GM18858 (cell line): ENCODE results near the gene POC1B.

Experiments used
- ATAC-seq: cut with Tn5 transposase; IDR thresholded peaks from one replicate; pipeline ENCODE4 v1.9.1; 2021; ENCODE audit not compliant: unreplicated experiment

Gene POC1B

GRCh38 chr12:89424389-89424788 lies 101.5 kb downstream of the POC1B start:
- no peak for ATAC-seq

DNA sequence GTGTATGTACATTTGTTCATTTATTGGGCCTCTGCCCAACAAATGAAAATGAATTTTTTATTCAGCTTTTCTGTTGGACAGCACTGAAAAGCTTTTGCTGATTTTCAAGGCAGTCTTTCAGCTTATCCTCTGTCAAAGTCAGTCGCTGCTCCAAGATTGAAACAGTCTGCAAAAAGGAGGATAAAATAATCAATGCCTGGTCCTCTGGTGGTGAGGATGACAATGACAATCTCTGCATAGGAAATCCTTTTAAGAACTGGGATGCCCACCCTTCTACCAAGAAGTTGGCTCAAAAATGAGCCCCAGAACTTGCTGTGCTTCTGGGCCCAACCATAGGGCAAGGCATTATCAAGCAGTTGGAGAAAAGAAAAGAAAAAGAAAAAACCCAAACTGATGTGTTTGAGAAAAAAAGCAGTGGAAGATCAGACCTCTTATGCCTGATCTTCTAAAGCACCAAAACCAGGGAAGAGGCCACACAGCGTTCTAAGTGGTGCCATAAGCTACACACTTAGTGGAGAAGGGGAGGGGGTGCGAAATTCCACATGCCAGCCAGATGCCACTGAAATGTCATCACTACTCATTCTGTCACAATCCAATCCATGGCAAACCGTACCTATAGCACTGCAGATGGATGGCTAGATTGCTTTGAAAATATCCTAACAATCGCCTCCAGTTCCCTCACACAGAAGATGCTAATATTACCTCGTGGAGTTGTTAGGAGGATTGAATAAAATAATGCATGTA lies 104.6 kb downstream of the POC1B start:
- ATAC-seq: no peak

- no peak for ATAC-seq
Observed at GRCh38 chr12:89418228-89418910, 107.5 kb downstream of the POC1B start.

DNA sequence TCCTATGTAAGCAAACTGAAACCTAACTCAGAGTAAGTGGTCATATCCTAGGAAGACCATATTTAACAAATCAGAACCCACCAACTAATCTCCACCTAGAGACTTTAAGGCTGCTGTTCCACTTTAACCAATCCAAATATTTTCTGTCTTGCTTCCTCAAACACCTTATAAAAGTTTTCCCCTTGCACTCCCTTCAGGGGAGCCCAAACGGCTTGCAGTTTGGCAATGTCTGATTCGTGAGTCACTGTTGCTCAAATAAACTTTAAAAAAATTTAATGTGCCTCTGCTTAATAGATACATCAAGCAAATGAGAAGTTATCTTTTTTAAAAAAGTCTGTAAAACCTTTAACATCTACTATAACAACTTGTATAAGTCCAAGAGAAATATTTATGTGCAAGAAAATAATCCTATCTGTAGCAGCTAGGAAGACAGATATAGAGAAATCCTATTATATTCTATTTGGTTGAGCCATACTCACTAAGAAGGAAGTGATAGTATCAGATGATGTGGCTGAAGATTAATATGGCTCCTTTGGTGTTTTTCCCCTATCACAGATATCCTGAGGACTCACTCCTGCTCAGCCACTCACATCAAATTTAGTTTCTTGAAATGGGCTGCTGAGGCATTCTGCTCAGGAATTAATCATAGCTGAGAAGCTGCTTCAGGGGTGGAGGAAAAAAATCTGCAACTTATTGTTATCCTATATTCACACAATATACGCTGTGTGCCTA lies 108.4 kb downstream of the POC1B start:
- ATAC-seq: no peak

DNA sequence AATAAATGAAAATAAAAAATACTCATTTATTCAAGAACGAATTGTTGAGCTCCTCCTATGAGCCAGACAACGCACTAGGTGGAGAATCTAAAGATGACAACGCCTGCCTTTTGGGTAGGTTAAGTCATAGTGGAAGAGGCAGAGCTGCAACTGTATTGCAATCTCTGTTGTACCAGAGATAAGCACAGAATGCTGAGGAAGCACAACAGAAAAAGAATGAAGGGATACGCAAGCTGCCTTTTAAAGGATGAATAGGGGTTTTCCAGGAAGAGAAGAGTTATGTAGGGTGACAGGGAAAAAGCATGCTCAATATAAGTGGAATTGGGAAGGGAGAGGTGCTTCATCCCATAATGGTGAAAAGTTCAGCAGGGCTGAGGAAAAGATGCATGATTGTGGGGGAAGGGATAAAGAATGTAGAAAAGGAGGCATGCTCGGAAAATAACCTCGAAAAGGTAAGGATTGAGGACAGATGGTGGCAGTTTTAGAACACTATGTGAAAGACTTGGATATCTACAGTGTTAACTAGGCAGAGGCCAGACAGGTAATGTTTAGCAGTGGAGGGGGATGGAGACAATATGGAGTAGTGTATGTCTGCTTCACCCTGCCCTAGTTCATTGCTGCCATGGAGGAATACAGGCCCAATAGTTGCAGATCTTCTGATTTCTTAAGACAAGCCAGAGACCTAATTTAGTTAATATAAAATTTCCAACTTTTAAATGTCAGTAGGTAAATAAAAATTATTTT lies 109.6 kb downstream of the POC1B start:
- no peak for ATAC-seq

DNA sequence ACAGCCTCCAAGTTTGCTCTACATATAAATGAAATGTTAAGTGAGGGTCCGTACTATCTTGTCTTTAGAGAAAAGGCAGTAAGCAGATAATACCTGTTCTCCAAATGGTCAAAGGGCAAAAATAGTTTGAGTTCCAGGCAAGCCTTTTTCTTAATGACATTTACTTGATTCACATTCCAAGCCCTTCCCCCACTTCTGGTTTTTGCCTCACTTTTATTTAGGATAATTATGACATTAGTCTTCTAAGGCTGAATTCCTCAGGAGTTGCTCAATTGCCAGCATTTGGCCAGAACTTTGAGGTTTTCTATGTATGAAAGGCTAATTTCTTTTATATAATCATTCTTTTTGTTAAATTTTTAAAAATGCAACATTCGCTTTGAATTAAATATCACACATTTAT lies 111.0 kb downstream of the POC1B start:
- ATAC-seq: no peak

- no peak for ATAC-seq
Observed at GRCh38 chr12:89414322-89414721, 111.5 kb downstream of the POC1B start.

GRCh38 chr12:89413234-89413633 lies 112.6 kb downstream of the POC1B start:
- no peak for ATAC-seq

- ATAC-seq: no peak
Observed at GRCh38 chr12:89412665-89413064, 113.2 kb downstream of the POC1B start.

- ATAC-seq: no peak
Observed at GRCh38 chr12:89411846-89412245, 114.0 kb downstream of the POC1B start.

GRCh38 chr12:89411234-89411633 lies 114.6 kb downstream of the POC1B start:
- ATAC-seq: no peak

- ATAC-seq: no peak
Observed at GRCh38 chr12:89405626-89406345, 120.1 kb downstream of the POC1B start.

- no peak for ATAC-seq
Observed at GRCh38 chr12:89401433-89402058, 124.3 kb downstream of the POC1B start.

GRCh38 chr12:89400415-89400814 lies 125.4 kb downstream of the POC1B start:
- ATAC-seq: no peak

- ATAC-seq: no peak
Observed at GRCh38 chr12:89395712-89396111, 130.1 kb downstream of the POC1B start.

DNA sequence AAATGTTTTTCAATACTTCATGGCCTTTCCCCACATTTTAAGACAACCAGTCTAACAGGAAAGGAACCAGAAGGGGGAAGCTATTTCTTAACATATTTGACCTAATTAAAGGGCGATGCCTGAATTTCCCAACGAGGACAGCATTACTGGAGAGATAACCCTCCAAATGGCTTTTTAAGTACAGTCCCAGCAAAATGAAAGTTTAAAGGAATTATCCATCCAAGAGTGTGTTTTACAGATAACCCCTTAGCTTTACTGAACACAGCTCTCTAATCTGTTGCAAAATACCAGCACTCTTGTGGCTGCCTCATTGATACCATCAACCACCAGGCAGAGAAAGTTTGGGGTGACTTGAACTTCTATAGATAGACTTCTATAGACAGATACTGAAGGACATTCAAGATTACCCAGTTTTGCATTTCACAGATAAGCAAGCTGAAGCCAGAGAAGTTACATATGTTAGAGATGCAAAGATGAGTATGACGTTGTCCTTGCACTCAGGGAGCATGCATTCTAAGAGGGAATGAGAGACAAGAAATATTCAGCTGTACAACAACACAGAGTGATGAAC lies 132.2 kb downstream of the POC1B start:
- ATAC-seq: no peak

DNA sequence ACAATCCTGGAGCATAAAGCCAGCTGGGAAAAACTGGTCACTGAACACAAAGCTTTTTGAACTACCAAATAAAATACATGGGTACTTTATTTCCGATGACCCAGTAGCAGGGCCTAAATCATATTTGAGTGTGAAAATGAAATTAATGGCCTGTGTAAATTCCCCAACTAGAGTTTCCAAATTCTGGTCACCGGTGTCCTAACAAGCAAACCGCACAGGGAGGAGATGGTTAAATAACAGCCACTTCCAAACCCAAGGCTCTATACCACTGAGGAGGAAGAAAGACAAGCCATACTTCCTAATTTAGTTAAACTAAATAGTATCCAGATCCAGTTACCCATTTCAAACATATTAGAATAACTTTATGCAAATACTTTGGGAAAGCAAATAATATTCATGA lies 133.5 kb downstream of the POC1B start:
- ATAC-seq: no peak

DNA sequence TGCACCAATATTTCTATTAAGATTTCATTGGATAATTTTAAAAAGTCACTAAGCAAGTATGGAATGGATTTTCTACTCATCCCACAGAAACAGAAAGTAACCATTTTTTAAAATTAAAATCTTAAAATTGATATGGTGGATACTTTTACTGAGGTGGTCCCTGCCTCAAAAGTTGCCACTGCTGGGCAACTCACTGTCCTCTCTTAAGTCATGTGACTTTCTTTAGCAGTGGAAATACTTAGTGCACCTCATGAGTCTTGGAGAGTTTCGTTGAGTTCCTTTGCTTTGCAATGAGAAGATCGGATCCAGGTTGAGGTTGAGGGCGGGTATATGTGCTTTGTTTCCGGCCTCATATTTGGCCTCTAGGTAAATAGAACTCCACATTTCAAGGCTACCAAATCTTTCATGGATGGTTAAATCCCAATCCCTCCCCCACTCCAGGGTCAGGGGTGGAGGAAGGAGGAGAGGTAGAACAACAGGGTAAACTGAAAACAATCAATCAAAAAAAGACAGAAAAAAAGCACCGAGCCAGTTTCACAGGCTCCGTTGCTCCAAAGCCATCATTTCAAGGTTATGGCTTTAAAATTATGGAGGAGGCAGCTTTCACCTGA lies 134.0 kb downstream of the POC1B start:
- ATAC-seq: no peak
